GM19468 (cell line): ENCODE results near the gene ADAMTS2.

ENCODE experiments used
- ATAC-seq: cut with Tn5 transposase; IDR thresholded peaks from one replicate; pipeline ENCODE4 v1.9.1; 2021; ENCODE audit warnings: mild to moderate bottlenecking, moderate library complexity, moderate number of reproducible peaks; ENCODE audit not compliant: unreplicated experiment; ENCODE audit errors: extremely low read depth

The ADAMTS2 gene

GRCh38 chr5:179190851-179191505 lies 154.3 kb downstream of the ADAMTS2 start:
- ATAC-seq = no peak

GRCh38 chr5:179188636-179189035 lies 156.6 kb downstream of the ADAMTS2 start:
- no peak for ATAC-seq

- ATAC-seq = no peak
Observed at GRCh38 chr5:179187681-179188575, 157.3 kb downstream of the ADAMTS2 start.

- ATAC-seq = no peak
Observed at GRCh38 chr5:179187229-179187678, 158.0 kb downstream of the ADAMTS2 start.

GRCh38 chr5:179186801-179187200 lies 158.5 kb downstream of the ADAMTS2 start:
- ATAC-seq = no peak

GRCh38 chr5:179185941-179186411 lies 159.3 kb downstream of the ADAMTS2 start:
- no peak for ATAC-seq

GRCh38 chr5:179185256-179185940 lies 159.9 kb downstream of the ADAMTS2 start:
- no peak for ATAC-seq

GRCh38 chr5:179184521-179185050 lies 160.7 kb downstream of the ADAMTS2 start:
- no peak for ATAC-seq

- ATAC-seq = no peak
Observed at GRCh38 chr5:179183481-179183880, 161.8 kb downstream of the ADAMTS2 start.

- no peak for ATAC-seq
Observed at GRCh38 chr5:179182601-179183000, 162.7 kb downstream of the ADAMTS2 start.

GRCh38 chr5:179181988-179182387 lies 163.3 kb downstream of the ADAMTS2 start:
- ATAC-seq = no peak

- no peak for ATAC-seq
Observed at GRCh38 chr5:179180921-179181645, 164.2 kb downstream of the ADAMTS2 start.

GRCh38 chr5:179180061-179180610 lies 165.1 kb downstream of the ADAMTS2 start:
- ATAC-seq = no peak

GRCh38 chr5:179177711-179178575 lies 167.3 kb downstream of the ADAMTS2 start:
- ATAC-seq = no peak

GRCh38 chr5:179176571-179177230 lies 168.6 kb downstream of the ADAMTS2 start:
- ATAC-seq = no peak

GRCh38 chr5:179176166-179176565 lies 169.1 kb downstream of the ADAMTS2 start:
- no peak for ATAC-seq

GRCh38 chr5:179171816-179172745 lies 173.2 kb downstream of the ADAMTS2 start:
- no peak for ATAC-seq
